ENCODE data around the gene THRB.
"Not testable (repeated sequence)": the region's sequence is repeated elsewhere in the genome, so short reads cannot be mapped to it uniquely, and the experiment has no call there.

Gene THRB

GRCh38 chr3:24401090-24401810, 93.4 kb downstream of the THRB start:
- DNase-seq (ENCODE audit: low read depth): no peak

GRCh38 chr3:24400450-24400849, 94.2 kb downstream of the THRB start:
- no peak for DNase-seq (ENCODE audit: low read depth)

- no peak for DNase-seq (ENCODE audit: low read depth)
Measured at GRCh38 chr3:24400015-24400414, 94.6 kb downstream of the THRB start.

- no peak for DNase-seq (ENCODE audit: low read depth)
Measured at GRCh38 chr3:24399614-24400013, 95.0 kb downstream of the THRB start.

- DNase-seq (ENCODE audit: low read depth): not testable (repeated sequence)
Measured at GRCh38 chr3:24398712-24399111, 95.9 kb downstream of the THRB start.

- no peak for DNase-seq (ENCODE audit: low read depth)
Measured at GRCh38 chr3:24396338-24396737, 98.3 kb downstream of the THRB start.

GRCh38 chr3:24394754-24395153, 99.9 kb downstream of the THRB start:
- no peak for DNase-seq (ENCODE audit: low read depth)

- DNase-seq (ENCODE audit: low read depth): no peak
Measured at GRCh38 chr3:24393316-24393715, 101.3 kb downstream of the THRB start.

- DNase-seq (ENCODE audit: low read depth): no peak
Measured at GRCh38 chr3:24390169-24391130, 104.2 kb downstream of the THRB start.

GRCh38 chr3:24389108-24390090, 105.3 kb downstream of the THRB start:
- DNase-seq (ENCODE audit: low read depth): no peak

GRCh38 chr3:24388611-24389010, 106.0 kb downstream of the THRB start:
- DNase-seq (ENCODE audit: low read depth): no peak

- no peak for DNase-seq (ENCODE audit: low read depth)
Measured at GRCh38 chr3:24388159-24388558, 106.5 kb downstream of the THRB start.

- DNase-seq (ENCODE audit: low read depth): no peak
Measured at GRCh38 chr3:24387493-24387892, 107.2 kb downstream of the THRB start.

GRCh38 chr3:24387000-24387399, 107.7 kb downstream of the THRB start:
- no peak for DNase-seq (ENCODE audit: low read depth)

GRCh38 chr3:24386458-24386857, 108.2 kb downstream of the THRB start:
- no peak for DNase-seq (ENCODE audit: low read depth)

GRCh38 chr3:24385012-24385615, 109.5 kb downstream of the THRB start:
- DNase-seq (ENCODE audit: low read depth): no peak

GRCh38 chr3:24382647-24383046, 112.0 kb downstream of the THRB start:
- no peak for DNase-seq (ENCODE audit: low read depth)

GRCh38 chr3:24379936-24380335, 114.7 kb downstream of the THRB start:
- no peak for DNase-seq (ENCODE audit: low read depth)

- no peak for DNase-seq (ENCODE audit: low read depth)
Measured at GRCh38 chr3:24378313-24378712, 116.3 kb downstream of the THRB start.

GRCh38 chr3:24377218-24377993, 117.2 kb downstream of the THRB start:
- DNase-seq (ENCODE audit: low read depth): no peak

- DNase-seq (ENCODE audit: low read depth): no peak
Measured at GRCh38 chr3:24375947-24376384, 118.7 kb downstream of the THRB start.
